Measurements from ENCODE around the gene SIVA1.

The SIVA1 gene

GRCh38 chr14:104784846-104785707, 32.1 kb downstream of the SIVA1 start:
- DNase-seq (ENCODE audit: low read depth): no peak

DNA sequence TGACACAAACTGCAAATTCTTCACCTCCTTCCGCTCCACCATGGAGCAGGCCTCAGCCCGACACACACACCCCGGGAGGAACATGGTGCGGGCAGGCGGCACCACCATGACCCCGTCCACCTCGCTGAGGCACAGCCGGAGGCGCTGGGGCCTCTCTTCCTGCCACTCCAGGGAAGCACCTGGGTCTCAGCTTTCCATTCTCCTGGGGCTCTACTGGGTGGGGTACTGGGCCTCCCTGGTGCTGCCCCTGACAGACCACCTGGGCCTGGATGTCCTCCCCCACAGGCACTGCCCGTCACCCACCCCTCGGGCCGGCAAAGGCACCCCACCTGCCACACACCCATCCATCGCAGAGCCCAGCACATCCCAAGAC, 32.7 kb downstream of the SIVA1 start:
- no peak for DNase-seq (ENCODE audit: low read depth)

DNA sequence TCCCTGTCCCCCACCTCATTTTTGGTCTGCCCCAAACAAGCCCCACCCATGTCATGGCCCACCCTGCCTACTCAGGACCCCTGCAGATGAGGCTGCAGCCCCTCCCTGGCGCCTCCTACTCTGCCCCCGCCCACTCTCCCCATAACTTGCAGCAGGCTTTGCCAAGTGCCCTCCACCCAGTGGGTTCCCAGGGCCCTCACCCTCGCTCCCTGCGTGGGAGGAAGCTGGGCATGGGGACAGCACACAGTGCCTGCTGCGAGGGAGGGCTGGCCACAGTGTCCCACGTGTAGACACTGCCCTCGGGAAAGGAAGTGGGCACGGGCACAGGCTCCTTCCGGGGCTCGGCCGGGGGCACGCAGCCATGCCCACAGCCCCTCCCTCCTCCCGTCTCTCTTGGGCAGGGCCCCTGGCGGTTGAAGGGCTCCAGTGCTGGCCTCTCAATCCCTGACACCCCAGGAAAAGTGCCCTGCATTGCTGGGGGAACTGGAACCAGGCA, 33.2 kb downstream of the SIVA1 start:
- DNase-seq (ENCODE audit: low read depth): no peak

GRCh38 chr14:104786726-104787675, 34.1 kb downstream of the SIVA1 start:
- DNase-seq (ENCODE audit: low read depth): no peak

GRCh38 chr14:104787736-104788135, 34.8 kb downstream of the SIVA1 start:
- DNase-seq (ENCODE audit: low read depth): no peak

GRCh38 chr14:104788161-104788818, 35.3 kb downstream of the SIVA1 start:
- DNase-seq (ENCODE audit: low read depth): no peak

- no peak for DNase-seq (ENCODE audit: low read depth)
These were observed 36.1 kb downstream of the SIVA1 start for GRCh38 chr14:104788873-104789663.

- no peak for DNase-seq (ENCODE audit: low read depth)
These were observed 37.1 kb downstream of the SIVA1 start for GRCh38 chr14:104789752-104790743.

DNA sequence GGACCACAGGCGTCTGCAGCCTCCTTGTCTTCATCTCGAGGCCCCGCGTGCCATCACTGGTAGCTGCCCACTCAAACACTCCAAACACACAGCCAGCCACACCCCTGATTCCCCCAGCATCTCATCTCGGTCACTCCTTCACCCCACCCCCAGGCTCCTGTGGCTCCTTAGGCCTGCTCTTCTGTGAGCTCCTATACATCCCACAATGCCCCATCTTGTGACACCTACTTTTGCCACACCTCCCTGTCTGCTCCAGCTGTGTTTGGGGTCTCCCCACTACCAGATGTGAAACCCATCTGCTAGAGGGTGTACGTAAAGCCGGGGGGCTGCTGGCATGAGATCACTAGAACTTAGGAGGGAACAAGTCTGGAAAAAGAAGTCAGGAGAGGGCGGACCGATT, 38.5 kb downstream of the SIVA1 start:
- no peak for DNase-seq (ENCODE audit: low read depth)

- DNase-seq (ENCODE audit: low read depth): no peak
These were observed 39.3 kb downstream of the SIVA1 start for GRCh38 chr14:104792101-104792884.

GRCh38 chr14:104792945-104793702, 40.2 kb downstream of the SIVA1 start:
- DNase-seq (ENCODE audit: low read depth): no peak

DNA sequence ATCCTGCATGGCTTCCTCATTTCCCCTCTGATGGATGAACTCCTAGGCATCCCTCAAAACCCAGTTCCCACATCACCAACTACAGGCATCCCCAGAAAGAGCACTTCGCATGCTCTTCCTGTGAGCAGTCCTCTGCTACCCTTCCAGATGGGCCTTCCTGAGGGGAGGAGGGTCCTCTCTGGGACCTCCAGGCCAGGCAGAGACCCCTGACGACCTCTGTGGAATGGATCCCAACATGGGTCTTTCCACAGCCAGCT, 40.7 kb downstream of the SIVA1 start:
- no peak for DNase-seq (ENCODE audit: low read depth)

GRCh38 chr14:104794099-104794498, 41.2 kb downstream of the SIVA1 start:
- DNase-seq (ENCODE audit: low read depth): no peak

GRCh38 chr14:104794631-104794992, 41.7 kb downstream of the SIVA1 start:
- DNase-seq (ENCODE audit: low read depth): no peak

DNA sequence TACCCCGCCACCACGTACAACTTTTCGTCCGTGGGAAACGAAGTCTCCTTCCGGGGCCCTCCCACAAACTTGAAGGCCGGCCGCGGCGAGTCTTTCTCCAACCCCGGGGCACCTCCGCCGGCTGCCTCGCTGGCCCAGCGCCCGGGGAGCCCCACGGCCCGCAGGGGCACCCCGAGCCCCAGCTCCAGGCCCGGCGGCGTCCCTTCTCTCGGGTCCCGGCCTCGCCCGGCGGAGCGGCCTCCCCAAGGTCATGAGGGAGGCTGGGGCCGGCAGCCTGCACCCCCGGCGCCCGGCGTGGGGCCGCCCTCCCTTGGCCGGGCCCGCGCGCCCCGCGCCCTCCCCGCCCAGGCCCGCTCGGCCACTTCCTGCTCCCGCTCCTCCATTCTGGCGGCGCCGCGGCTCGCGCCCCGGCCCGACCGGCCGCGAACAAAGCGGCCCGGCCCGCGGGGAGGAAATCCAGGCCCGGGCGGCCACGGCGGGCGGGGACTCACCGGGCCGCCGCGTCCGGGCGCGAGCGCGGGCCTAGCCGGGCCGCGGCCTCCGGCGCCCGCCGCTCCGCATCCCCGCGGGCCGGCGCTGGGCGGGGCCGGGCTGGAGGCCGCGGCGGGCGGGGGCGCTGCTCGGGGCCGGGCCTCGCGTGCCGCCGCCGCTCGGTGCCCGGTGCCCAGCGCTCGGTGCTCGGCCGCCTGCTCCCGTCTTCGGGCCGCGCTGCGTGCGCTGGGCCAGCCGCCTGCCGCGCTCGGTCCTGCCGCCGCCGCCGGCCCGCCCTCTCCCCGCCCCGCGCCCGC, 42.2 kb downstream of the SIVA1 start, which contains the start of gene AKT1:
AKT1 (minus strand) TSS at position 756 of the 788 bp plus-strand sequence. CDS start 3,105 bp downstream, outside the sequence.
- DNase-seq (ENCODE audit: low read depth): no peak

DNA sequence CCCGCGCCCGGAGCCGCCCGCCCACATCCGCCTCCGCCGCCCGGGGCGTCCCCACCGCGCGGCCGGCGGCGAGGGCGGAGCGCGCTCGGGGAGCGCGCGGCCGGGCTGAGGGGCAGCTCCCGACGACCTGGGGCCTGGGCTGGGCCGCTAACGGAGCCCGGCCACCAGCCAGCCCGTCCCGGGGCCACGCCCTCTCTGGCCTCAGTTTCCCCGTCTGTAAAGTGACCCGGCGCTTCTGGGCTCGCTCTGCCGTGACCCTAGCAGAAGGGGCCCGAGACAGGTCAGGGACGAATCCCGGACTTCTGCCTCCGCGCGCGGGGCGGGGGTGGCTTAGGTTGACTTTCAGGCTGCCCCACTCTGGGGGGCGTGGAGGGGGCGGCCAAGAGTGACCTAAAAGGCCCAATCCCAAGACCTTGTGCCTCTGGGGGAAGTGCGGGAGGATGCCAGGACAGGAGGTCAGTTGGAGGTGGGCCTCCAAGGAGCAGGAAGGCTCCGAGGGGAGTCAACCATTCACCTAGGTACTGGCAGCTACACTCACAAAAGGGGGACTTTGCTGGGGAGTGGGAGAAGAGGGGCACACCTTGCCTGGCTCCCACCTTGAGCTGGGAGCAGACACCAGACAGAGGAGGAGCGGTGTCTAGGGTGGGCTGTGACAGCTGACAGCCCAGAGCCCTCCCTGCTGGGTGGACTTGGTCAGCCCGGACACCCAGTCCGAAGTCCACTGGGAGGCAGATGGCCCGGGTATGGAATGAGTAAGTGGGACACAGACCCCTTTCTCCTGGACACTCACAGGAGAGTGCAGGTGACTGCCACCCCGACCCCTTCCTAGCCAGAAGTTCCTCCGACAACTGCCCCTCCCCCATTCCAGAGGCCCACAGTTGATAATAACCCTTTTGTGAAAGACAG, 43.1 kb downstream of the SIVA1 start:
- DNase-seq (ENCODE audit: low read depth): no peak

GRCh38 chr14:104796687-104797081, 43.7 kb downstream of the SIVA1 start:
- no peak for DNase-seq (ENCODE audit: low read depth)
